Neural cell (in vitro differentiated cells): ENCODE data around the gene DDX5. TPM values are rescaled to one million over a fixed set of nuclear protein-coding genes. Genes with fewer than 3 reads are reported as not detected.

Source experiments
- H2AFZ ChIP-seq: fragments of 200-600, 300-800 bp; sonication (generic), shearing (Covaris generic); 2 replicates; pipeline ENCODE4 v1.6.0; 2014; ENCODE audit warnings: low read depth, mild to moderate bottlenecking, antibody characterized with exemption, low read length, moderate library complexity
- H3F3A ChIP-seq: fragments of 200-600 bp; shearing (Covaris generic); 2 replicates; pipeline ENCODE4 v1.6.1; 2016; ENCODE audit warnings: mild to moderate bottlenecking, moderate library complexity, mixed read lengths, antibody characterized with exemption, low read length; ENCODE audit not compliant: insufficient read depth, poor library complexity, severe bottlenecking
- H3K27ac ChIP-seq: fragments of 200-600, 300-800 bp; sonication (generic), shearing (Covaris generic); 2 replicates; pipeline ENCODE4 v1.5.1; 2014; ENCODE audit warnings: mild to moderate bottlenecking, low read length, moderate library complexity
- H3K27me3 ChIP-seq: fragments of 300-800, 200-600 bp; sonication (generic), shearing (Covaris generic); 2 replicates; pipeline ENCODE4 v1.6.0; 2014; ENCODE audit warnings: mild to moderate bottlenecking, low read depth, low read length, moderate library complexity; ENCODE audit not compliant: insufficient read depth
- H3K36me3 ChIP-seq: fragments of 300-800, 200-600 bp; sonication (generic), shearing (Covaris generic); 2 replicates; pipeline ENCODE4 v1.5.1; 2014; ENCODE audit warnings: mild to moderate bottlenecking, antibody characterized with exemption, low read length, moderate library complexity; ENCODE audit not compliant: insufficient read depth
- H3K4me2 ChIP-seq: fragments of 300-800, 200-600 bp; sonication (generic), shearing (Covaris generic); 2 replicates; pipeline ENCODE4 v1.6.0; 2014; ENCODE audit warnings: mild to moderate bottlenecking, low read length
- H3K4me3 ChIP-seq: fragments of 300-800, 200-600 bp; sonication (generic), shearing (Covaris generic); 2 replicates; pipeline ENCODE4 v1.5.1; 2014; ENCODE audit warnings: mild to moderate bottlenecking, low read length, moderate library complexity
- H3K79me2 ChIP-seq: fragments of 200-600 bp; shearing (Covaris generic); replicated peaks from 2 replicates; pipeline ENCODE4 v1.6.0; 2014; ENCODE audit warnings: mild to moderate bottlenecking, low read length, moderate library complexity; ENCODE audit not compliant: insufficient read depth
- H3K9ac ChIP-seq: fragments of 300-800, 200-600 bp; sonication (generic), shearing (Covaris generic); 2 replicates; pipeline ENCODE4 v1.6.1; 2016; ENCODE audit warnings: mild to moderate bottlenecking, low read length, mixed read lengths
- H3K9me2 ChIP-seq: fragments of 200-600 bp; shearing (Covaris generic); 2 replicates; pipeline ENCODE4 v1.6.1; 2016; ENCODE audit warnings: mild to moderate bottlenecking, low read length, mixed read lengths; ENCODE audit not compliant: insufficient read depth
- H3K9me3 ChIP-seq: fragments of 200-600, 300-800 bp; sonication (generic), shearing (Covaris generic); 2 replicates; pipeline ENCODE4 v1.6.1; 2016; ENCODE audit warnings: mild to moderate bottlenecking, mixed run types, low read length, moderate library complexity, mixed read lengths
- H4K20me1 ChIP-seq: fragments of 200-600 bp; shearing (Covaris generic); 2 replicates; pipeline ENCODE4 v1.6.1; 2016; ENCODE audit warnings: mild to moderate bottlenecking, mixed run types; ENCODE audit not compliant: insufficient read depth
- EP300 ChIP-seq: fragments of 450-650 bp; conservative IDR thresholded peaks from 2 replicates; pipeline ENCODE4 v1.6.1; 2014; ENCODE audit warnings: antibody characterized with exemption, mild to moderate bottlenecking, moderate library complexity; ENCODE audit not compliant: poor library complexity, severe bottlenecking
- EZH2 ChIP-seq: fragments of 200-600, 300-800 bp; shearing (Covaris generic), sonication (generic); IDR thresholded peaks from 2 replicates; pipeline ENCODE4 v1.6.1; 2014; ENCODE audit warnings: antibody characterized with exemption, low read length, borderline replicate concordance, mild to moderate bottlenecking; ENCODE audit not compliant: insufficient read depth, poor library complexity, severe bottlenecking
- MXI1 ChIP-seq: fragments of 450-650 bp; conservative IDR thresholded peaks from 2 replicates; pipeline ENCODE4 v1.6.1; 2014; ENCODE audit warnings: antibody characterized with exemption, mild to moderate bottlenecking; ENCODE audit not compliant: poor library complexity, severe bottlenecking
- POLR2AphosphoS5 ChIP-seq: IDR thresholded peaks from 2 replicates; pipeline ENCODE4 v1.6.1; 2012
- RAD21 ChIP-seq: fragments of 450-650 bp; conservative IDR thresholded peaks from 2 replicates; pipeline ENCODE4 v1.6.1; 2014; ENCODE audit warnings: antibody characterized with exemption, mild to moderate bottlenecking, moderate library complexity
- SMC3 ChIP-seq: fragments of 450-650 bp; conservative IDR thresholded peaks from 2 replicates; pipeline ENCODE4 v1.6.1; 2014; ENCODE audit warnings: antibody characterized with exemption, mild to moderate bottlenecking, moderate library complexity; ENCODE audit not compliant: poor library complexity
- TAF1 ChIP-seq: IDR thresholded peaks from 2 replicates; pipeline ENCODE4 v1.6.1; 2012; ENCODE audit warnings: low read depth
- polyA plus RNA-seq: library from polyadenylated mRNA; depleted of rRNA; stranded (reverse); fragments of >200 nt; gene quantifications from 2 replicates; pipeline ENCODE4 v1.2.3, GENCODE V29; 2014
- TF ChIP-seq, protein P1 (sequence below): fragments of 450-650 bp; IDR thresholded peaks from 2 replicates; pipeline ENCODE4 v1.5.1; 2014; ENCODE audit warnings: antibody characterized with exemption, mild to moderate bottlenecking, moderate library complexity; ENCODE audit not compliant: poor library complexity, severe bottlenecking
- TF ChIP-seq, protein P2 (sequence below): IDR thresholded peaks from 2 replicates; pipeline ENCODE4 v1.6.1; 2012; ENCODE audit warnings: borderline replicate concordance

DDX5 gene
- polyA plus RNA-seq, 1 donor from 2014 or later = 2,358 TPM

DNA sequence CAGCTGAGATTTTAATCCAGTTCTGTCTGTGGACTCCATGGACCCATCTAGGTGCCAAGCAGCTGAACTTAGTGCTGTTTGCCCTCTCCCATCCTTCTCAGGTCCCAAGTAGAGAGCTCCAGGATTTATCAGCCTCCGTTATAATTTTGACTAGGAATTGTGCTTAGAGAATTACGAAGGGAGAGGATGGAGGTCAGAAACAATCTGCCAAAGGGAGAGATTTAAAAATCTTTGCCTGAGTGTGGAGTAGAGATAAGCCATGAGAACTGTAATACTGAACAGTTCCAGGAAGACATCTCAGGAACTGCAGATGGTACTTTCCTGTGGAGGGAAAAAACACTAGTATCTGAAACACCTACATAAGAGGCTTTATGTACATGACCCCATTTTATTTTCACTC is 27.7 kb upstream of the DDX5 start (continued):
- TF ChIP-seq, protein P1, sequence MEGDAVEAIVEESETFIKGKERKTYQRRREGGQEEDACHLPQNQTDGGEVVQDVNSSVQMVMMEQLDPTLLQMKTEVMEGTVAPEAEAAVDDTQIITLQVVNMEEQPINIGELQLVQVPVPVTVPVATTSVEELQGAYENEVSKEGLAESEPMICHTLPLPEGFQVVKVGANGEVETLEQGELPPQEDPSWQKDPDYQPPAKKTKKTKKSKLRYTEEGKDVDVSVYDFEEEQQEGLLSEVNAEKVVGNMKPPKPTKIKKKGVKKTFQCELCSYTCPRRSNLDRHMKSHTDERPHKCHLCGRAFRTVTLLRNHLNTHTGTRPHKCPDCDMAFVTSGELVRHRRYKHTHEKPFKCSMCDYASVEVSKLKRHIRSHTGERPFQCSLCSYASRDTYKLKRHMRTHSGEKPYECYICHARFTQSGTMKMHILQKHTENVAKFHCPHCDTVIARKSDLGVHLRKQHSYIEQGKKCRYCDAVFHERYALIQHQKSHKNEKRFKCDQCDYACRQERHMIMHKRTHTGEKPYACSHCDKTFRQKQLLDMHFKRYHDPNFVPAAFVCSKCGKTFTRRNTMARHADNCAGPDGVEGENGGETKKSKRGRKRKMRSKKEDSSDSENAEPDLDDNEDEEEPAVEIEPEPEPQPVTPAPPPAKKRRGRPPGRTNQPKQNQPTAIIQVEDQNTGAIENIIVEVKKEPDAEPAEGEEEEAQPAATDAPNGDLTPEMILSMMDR = no peak
- TF ChIP-seq TAF1 = no peak
- no peak for TF ChIP-seq SMC3

DNA sequence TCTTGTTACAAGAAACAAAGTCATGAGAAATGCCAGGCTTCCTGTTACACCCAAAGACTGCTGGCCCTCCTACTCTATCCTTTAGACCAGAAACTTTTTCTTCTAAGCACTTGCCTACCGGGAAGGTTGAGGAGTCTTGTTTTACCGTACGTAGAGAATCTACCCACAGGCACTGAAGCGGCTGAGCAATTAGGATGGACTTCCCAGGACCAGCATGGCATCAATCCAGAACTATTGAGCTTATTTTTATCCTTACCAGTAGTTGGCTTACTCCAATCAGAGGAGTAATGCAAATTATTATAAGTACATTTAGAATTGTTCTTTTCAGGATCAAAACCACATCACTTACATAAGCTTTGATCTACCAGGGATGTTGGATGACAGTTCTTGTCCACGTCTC is 26.3 kb upstream of the DDX5 start:
- H3K4me3 ChIP-seq = no peak overlapping the region
- H3K9me2 ChIP-seq = no peaks in the 10 kb centered on the region
- H3K9me3 ChIP-seq = no peaks in the 10 kb centered on the region
- no peaks in the 10 kb centered on the region for H3K27me3 ChIP-seq
- no peaks in the 10 kb centered on the region for H4K20me1 ChIP-seq
- no peaks in the 10 kb centered on the region for H3F3A ChIP-seq
- no peak for TF ChIP-seq EP300
- TF ChIP-seq MXI1 = no peak
- no peak for TF ChIP-seq SMC3
- TF ChIP-seq POLR2AphosphoS5 = no peak
- TF ChIP-seq, protein P2, sequence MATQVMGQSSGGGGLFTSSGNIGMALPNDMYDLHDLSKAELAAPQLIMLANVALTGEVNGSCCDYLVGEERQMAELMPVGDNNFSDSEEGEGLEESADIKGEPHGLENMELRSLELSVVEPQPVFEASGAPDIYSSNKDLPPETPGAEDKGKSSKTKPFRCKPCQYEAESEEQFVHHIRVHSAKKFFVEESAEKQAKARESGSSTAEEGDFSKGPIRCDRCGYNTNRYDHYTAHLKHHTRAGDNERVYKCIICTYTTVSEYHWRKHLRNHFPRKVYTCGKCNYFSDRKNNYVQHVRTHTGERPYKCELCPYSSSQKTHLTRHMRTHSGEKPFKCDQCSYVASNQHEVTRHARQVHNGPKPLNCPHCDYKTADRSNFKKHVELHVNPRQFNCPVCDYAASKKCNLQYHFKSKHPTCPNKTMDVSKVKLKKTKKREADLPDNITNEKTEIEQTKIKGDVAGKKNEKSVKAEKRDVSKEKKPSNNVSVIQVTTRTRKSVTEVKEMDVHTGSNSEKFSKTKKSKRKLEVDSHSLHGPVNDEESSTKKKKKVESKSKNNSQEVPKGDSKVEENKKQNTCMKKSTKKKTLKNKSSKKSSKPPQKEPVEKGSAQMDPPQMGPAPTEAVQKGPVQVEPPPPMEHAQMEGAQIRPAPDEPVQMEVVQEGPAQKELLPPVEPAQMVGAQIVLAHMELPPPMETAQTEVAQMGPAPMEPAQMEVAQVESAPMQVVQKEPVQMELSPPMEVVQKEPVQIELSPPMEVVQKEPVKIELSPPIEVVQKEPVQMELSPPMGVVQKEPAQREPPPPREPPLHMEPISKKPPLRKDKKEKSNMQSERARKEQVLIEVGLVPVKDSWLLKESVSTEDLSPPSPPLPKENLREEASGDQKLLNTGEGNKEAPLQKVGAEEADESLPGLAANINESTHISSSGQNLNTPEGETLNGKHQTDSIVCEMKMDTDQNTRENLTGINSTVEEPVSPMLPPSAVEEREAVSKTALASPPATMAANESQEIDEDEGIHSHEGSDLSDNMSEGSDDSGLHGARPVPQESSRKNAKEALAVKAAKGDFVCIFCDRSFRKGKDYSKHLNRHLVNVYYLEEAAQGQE = no peak
- TF ChIP-seq, protein P1 = no peak
- no peak for TF ChIP-seq RAD21
- no peak for TF ChIP-seq EZH2
- no peak for TF ChIP-seq TAF1
- H3K36me3 ChIP-seq = peaks cover 15% of the 10 kb centered on the region
- H3K9ac ChIP-seq = no peak overlapping the region
- no peaks in the 10 kb centered on the region for H3K79me2 ChIP-seq
- H3K27ac ChIP-seq = no peak overlapping the region
- H3K4me2 ChIP-seq = no peak overlapping the region
- no peak overlapping the region for H2AFZ ChIP-seq

DNA sequence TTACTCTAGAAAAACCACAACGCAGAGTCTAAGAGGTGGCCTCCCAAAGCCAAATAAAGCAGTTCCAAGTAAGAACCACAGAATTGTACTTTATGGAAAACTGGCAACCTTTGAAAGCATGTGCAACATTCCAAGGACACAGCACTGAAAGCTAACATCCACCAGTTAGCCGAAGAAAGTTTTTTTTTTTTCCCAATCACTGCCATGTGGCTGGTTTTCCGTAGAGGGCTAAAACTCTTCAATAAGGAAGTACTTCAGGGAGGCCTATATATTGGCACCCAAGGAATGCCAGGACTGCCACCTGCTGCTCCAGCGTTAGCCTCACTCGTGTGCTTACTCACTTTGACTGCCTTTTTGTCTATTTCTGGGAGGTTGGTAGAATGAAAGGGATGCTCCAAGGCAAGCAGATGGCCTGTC is 25.9 kb upstream of the DDX5 start:
- no peak overlapping the region for H2AFZ ChIP-seq
- no peaks in the 10 kb centered on the region for H3K79me2 ChIP-seq
- no peak overlapping the region for H3K4me3 ChIP-seq
- no peak overlapping the region for H3K9ac ChIP-seq
- no peaks in the 10 kb centered on the region for H3K9me3 ChIP-seq
- H3K4me2 ChIP-seq = no peak overlapping the region
- H4K20me1 ChIP-seq = no peaks in the 10 kb centered on the region
- H3K9me2 ChIP-seq = no peaks in the 10 kb centered on the region
- H3K27me3 ChIP-seq = no peaks in the 10 kb centered on the region
- peaks cover 15% of the 10 kb centered on the region for H3K36me3 ChIP-seq
- H3K27ac ChIP-seq = no peak overlapping the region
- TF ChIP-seq EP300 = no peak
- TF ChIP-seq, protein P1 = no peak
- TF ChIP-seq, protein P2 = no peak
- TF ChIP-seq MXI1 = no peak
- no peak for TF ChIP-seq TAF1
- no peak for TF ChIP-seq POLR2AphosphoS5
- no peak for TF ChIP-seq EZH2
- TF ChIP-seq SMC3 = no peak
- TF ChIP-seq RAD21 = no peak
- H3F3A ChIP-seq = no peaks in the 10 kb centered on the region
